ENCODE data around the gene TUBB8B.
"Not testable (repeated sequence)": the region's sequence is repeated elsewhere in the genome, so short reads cannot be mapped to it uniquely, and the experiment has no call there.

GRCh38 chr18:9937-10336 is 39.5 kb downstream of the TUBB8B start:
- not testable (repeated sequence) for TF ChIP-seq CTCF (conservative IDR thresholded peaks at IDR 0.05; ENCODE audit: low read depth, low read length); EZH2 (IDR thresholded peaks at IDR 0.05; ENCODE audit: borderline replicate concordance, low read depth, low read length, poor library complexity, severe bottlenecking)
